Activated CD8-positive, alpha-beta memory T cell treated with anti-CD3 and anti-CD28 coated beads for 4 hours (primary cell): Measurements from ENCODE around the gene PLXNA2.
A peak's percentile ranks its signal among the peaks of the same experiment; 100 is the strongest.

Experiments
- DNase-seq, 2 donors: peaks; one replicate each; pipeline ENCODE4 v3.0.0-alpha.2; 2020; ENCODE audit warnings: low read depth in 2 of 2

Gene PLXNA2

DNA sequence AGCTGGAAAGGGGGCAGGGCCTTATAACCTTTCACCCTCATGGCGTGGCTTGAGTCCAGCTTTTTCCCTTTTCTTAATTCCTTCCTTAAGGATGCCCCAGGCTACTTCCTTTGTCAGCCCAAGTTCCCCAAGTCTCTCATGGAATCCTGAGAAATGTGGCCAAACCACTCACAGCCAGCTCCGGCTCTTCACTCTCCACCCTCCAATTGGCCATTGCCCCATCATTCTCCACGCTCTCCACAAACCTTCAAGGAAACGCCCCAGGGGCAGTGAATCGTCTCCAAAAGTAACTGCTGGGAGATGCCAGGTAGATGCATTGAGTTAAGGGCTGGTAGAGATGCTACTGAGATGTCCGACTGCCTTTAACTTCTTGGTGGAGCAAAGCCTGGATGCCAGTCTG lies 219.8 kb downstream of the PLXNA2 start:
- no peak for DNase-seq

DNA sequence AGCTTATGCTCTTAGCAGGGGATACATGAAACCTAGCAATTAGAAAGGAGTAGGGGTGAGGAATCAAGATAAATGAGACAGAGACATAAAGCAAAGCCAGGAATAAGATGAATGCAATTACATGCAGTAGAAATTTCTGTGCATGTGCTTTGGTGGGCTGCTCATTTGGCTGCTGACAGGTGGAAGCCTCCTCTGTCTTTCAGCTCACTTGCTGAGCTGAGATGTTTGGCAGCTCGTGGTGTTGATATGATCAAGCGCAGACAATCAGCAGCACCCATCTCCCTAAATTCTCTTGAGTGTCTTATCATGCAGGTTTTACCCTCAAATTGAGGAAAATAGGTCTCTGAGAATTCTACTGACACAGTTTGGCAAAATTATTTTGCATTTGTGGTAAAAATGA lies 224.9 kb downstream of the PLXNA2 start:
- no peak for DNase-seq

DNA sequence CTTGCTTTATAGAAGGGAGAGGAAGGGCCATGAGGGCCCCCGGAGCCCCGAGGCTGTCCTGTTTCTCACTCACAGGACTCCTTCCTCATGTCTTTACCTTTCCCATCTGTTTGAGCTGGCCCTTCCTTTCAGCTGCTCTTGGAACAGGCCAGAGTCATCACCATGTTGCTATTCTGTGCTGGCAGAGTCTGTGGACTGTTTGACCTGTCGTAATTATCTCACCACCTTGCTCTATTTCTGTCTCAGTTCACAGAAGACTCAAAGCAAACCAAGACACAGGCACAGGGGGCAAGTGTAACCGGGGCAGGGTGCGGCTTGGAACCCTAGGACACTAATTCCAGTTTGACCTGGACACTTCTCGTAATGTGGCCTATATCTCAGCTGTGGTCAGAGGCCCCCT lies 228.9 kb downstream of the PLXNA2 start:
- no peak for DNase-seq

DNA sequence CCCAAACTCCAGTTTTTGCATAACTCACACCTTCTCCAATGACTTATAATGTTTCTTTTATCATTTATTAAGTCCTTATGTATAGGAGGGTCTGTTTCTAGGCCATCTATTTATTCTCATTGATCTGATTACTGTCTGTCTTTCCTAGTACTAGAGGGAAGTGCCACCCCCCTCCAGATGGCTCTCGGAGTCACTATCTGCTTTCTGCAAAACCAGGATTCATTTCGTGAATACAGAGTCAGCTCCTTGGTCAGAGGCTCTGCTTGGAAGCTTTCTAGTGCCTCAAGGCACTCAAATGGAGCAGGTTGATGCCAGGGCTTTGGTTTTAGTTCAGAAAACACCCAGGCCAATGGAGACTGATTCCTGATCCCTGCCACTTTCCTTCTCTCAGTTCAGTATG lies 231.0 kb downstream of the PLXNA2 start:
- no peak for DNase-seq

DNA sequence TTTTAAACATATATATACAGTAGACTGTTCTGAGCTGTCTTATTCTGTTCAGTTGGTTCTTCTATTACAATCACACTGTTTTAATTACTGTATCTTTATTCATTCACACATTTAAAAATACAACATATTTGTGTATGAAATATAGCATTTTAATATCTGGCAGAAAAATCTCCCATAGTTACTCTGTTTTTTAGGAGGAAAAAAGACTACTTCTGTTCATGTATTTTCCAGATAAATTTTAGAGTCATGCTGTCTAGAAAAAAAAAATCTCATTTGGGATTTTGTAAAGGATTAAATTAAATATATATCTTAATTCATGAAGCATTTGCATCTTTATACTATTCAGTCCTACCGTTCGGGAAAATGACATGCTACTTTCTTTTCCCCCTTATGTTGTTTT lies 231.5 kb downstream of the PLXNA2 start:
- no peak for DNase-seq

DNA sequence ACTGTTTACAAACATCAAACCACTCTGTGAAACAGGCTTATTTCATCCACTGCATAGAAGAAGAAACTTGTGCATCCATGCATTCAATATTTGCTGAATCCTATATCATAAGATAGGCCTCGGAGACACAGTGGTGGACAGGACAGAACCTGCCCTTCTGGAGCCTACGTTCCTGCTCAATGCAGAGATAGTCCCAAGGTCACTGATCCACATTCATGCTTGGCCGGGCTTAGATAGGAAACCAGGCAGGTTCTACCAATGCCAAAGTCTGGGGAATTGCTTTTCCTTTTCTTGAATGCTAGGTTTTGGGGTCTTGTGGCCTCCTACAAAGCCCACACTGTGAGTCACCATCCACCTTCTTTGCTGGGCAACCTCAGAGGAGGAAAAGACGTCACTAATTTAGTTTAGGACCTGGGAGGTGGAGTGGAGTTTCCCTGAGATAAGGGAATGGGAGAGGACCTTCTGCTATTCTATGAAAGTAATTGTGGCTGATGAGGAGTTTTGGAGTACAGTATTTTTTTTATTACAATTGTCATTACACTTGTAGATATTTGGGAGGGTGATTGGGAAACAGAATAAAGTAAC lies 233.6 kb downstream of the PLXNA2 start:
- no peak for DNase-seq

DNA sequence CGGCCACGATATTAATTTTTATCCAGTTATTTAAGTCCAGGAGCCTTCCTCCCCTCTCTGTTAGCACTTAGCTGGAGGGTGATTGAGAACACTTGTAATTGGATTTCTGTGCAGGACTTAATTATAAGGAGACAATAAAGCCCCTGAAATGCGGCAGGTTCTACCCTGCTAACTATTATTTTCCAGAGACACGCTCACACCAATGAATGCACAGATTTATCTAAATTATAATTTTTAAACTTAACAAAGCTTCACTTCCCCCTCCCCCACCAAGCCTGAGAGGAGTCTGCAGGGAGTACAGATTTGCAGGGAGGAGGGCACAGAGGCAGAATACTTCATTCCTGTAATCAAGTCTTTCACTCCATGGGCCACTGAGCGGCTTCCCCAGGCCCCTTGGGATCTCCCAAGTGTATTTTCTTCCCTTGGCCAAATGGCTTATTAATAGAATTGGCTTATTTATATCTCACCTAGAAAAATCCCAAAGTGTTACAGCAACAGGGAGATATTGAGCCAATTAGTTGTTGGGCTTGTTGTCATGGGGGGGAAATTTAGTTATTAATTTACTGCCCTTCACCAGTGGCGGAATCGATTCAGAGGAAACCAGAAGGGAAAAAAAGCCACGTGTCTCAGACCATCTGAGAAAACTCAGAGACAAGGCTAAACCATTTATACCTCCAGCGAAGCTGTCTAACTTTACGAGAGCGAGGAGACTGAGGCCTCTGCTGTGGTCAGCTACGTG lies 234.3 kb downstream of the PLXNA2 start:
- no peak for DNase-seq

DNA sequence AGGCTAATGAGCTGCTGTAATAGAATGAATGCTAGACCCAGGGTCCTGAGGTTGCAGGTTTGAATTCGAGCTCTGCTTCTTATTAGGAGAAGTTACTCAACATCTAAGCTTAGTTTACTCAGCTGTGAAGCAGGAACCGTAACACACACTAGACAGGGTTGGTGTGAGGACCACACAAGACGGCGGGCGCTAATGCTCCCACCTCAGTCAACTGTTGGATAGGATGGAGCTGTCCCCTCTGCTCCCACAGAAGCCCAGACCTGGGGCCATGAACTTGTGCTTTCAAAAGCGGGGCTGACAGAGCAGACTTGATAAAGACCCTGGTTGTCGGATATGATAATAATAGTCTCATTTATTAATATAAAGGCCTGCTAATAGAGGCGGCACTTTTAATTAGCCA lies 234.9 kb downstream of the PLXNA2 start:
- no peak for DNase-seq

DNA sequence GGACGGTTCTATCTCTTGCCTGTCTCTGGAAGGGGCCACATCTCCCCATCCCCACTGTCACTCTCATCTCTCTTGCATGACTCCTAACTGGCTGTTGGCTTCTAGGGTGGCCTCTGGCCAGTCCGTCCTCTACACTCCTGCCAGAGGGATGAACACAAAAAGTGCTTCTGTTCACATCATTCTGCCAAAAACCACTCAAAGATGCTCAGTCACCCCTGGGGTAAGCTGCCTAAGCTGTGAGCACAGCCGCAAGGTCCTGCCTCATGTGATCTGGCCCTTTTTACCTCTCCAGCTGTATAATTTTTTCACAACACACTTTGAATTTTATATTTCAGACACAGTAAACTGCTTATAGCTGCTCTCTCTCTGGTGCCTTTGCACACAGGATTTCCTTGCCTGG lies 235.7 kb downstream of the PLXNA2 start:
- no peak for DNase-seq

DNA sequence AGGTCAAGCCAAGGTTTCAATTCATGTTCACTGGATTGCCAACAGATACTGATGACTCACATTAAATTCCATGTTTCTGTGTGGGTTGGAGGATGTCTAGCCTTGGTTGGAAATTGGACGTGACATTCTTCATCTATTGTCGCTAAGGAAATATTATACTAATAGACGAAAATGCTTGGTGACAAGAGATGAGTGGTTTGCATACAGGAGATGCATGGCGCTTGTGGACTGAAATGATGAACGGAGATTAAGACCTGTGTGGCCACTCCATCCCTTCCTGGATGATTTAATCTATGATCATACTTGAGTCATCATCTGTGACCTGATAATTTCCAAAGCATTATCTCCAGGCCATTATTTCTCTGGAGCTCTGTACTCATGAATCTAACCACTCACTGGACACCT lies 236.2 kb downstream of the PLXNA2 start:
- DNase-seq: no peak

DNA sequence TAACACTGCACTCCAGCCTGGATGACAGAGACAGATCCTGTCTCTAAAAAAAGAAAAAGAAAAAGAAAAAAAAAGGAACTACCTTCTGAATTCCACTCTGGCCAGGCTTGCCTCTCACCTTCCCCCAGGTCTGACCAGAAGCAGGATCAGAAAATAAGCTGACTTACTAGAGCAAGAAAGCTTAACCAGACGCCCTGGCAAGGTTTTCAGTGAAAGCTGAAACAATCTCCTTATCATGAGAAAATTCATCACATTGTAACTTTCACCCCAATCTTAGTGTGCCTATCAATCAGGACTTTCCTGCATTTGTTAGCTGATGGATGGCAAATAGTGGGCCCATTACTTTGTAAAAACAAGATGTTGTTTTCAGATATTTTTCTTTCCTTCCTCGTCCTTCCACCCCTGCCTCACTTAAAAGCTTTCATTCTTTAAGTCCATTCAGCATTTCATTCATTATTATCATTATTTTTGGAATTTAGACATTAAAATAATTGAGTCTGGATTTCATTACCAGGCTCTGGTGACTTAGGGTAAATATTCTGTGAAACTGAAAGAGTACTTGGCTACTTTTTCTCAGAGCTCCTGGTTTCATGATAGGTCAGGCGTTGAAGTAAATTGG lies 236.8 kb downstream of the PLXNA2 start:
- DNase-seq: no peak

DNA sequence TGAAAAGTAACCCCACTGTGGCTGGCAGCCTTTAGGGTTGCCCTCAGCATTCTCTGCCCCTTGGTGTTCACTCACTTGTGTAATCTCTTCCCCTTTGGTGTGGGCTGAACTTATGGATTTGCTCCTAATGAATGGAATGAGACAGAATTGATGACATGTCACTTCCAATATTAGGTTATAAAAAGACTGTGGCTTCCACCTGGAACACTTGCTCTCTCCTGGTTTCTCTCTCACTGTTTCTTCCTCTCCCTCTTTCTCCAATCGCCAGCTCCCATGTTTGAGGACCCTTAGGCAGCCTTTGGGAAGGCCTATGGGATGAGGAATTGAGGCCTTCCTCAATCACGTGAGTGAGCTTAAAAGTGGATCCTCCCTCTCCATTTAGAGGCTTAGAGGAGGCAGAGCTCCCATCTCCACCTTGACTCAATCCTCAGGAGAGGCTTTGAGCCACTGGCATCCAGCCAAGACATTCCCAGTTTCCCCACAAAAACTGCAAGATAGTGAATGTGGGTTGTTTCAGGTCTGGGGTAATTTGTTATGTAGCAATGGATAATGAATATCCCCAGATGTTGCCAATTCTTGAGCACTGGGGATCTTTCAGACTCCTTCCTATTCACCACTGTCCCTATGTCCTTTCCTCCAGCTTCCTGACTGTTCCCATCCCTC lies 237.8 kb downstream of the PLXNA2 start:
- no peak for DNase-seq

DNA sequence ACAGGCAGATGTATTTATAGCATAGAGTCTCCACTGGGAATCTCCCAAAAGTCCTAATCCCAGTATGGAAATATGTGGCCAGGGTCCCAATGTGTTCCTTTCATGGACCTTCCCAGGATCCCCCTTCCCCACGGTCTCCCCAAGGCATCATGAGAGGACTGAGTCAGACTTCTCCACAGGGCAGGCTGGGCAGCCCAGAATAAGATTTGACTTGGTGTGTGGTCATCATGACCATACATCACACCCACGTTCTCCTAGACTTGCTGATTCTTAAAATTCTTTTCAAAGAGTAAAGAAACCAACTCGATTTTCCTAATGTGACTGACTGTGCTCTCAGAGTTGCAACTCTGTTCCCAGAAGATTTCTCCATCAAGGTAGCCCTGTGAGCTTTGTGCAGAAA lies 239.3 kb downstream of the PLXNA2 start:
- no peak for DNase-seq

DNA sequence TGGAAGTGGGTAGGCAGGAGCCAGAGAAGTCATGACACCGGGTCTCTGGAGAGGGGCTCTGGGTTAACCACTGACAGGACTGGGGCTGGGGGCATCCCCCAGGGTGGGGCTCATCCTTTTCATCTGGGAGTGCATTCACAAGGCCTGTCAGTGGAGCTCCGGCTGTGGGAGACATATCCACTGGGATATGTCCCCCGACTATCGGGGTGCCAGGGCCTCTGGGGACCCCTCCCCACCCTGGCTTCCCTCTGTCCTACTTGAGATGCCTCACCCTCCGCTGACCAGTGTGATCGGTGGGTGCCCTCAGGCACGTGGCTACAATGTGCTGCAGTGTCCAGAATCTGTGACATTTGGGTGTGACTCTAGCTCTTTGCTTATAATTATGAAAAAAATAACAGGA lies 240.9 kb downstream of the PLXNA2 start:
- no peak for DNase-seq

DNA sequence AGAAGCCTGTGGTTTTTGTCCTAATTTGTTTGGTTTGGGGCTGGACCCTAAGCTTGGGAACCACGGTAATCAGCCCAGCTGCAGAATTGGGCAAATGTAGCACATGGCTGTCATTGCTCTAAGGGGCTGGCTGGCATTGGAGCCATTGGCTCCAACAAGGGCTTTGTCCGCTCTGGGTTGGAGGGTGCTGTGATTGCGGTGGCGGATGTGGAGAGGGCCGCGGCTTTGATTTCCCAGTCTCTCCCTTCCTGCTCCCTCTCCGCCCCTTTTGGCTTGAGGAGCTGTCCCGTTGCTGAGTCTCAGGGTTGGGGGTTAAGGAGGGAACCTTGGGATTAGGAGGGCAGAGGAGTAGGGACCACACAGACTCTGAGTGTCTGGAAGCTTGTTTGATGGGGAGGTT lies 241.5 kb downstream of the PLXNA2 start:
- no peak for DNase-seq

DNA sequence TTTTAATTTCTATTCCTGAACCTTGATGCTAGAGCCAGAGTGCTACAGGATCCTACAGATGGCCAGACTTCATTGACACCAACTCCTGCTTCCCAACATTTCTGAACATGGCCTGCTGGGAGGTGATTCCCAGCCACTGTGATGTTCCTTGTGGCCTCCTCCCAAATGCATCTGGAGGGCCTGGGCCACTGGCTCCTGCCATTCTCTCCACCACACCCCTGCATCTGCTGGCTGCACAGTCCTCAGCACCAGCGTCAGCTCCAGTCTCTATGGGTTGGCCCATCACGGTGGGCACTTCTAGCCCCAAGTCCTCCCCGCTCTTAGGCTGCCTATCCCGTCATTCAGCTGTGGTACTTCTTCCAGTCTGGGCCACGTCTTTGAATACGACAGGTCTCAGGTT lies 242.1 kb downstream of the PLXNA2 start:
- DNase-seq: no peak

DNA sequence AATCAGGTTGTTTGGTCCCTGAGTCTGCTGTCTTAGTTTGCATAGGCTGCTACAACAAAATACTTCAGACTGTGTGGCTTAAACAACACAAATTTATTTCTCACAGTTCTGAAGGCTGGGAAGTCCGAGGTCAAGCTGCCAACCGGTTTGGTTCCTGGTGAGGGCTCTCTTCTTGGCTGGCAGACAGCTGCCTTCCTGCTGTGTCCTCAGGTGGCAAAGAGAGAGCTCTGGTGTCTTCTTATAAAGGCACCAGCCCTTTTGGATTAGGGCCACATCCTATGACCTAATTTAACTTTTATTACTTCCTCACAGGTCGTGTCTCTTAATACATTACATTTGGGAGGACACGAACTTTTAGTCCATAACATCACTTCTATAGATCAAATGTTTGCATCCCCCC lies 243.7 kb downstream of the PLXNA2 start:
- DNase-seq: no peak

DNA sequence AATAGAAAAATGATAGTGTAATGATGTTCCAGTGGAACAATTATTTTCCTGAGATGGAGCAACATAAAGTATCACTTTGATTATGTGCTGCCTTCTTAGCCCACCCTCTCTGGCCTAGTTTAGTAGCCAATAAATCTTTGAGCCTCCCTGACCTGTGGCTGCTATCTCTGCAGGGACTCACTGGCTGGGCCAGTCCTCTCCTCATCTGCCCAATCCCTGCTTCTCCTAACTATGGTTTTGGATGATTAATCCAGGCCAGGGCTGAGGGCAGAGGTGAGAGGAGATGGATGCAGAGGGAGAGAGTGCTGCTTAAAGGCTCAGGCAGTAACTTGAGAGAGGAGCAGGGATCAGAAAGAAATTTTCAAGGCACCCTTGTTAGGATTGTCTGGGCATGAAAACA lies 244.2 kb downstream of the PLXNA2 start:
- DNase-seq: no peak

DNA sequence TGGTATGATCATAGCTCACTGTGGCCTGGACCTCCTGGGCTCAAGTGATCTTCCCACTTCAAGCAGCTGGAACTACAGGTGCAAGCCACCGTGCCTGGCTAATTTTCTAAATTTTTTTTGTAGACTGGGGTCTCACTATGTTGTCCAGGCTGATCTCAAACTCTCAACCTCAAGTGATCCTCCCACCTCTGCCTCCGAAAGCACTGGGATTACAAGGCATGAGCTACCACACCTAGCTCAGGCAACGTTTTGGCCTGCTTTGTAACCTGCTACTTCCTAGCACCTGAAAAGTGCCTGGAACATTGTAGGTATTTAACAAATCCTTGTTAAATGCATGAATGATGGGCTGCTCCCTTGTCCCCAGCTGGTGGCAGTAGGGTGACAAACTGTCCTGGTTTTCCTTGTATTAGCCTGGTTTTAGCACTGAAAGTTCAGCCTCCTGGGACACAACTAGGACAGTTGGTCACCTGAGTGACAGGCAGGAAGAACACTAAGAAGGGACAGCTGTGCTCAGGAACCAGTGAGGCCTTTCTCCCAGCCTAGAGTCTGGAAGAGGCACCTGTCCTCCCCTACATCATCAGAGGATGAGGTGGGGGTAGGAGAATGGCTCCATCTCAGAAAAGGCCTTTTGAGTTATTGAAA lies 244.8 kb downstream of the PLXNA2 start:
- no peak for DNase-seq

DNA sequence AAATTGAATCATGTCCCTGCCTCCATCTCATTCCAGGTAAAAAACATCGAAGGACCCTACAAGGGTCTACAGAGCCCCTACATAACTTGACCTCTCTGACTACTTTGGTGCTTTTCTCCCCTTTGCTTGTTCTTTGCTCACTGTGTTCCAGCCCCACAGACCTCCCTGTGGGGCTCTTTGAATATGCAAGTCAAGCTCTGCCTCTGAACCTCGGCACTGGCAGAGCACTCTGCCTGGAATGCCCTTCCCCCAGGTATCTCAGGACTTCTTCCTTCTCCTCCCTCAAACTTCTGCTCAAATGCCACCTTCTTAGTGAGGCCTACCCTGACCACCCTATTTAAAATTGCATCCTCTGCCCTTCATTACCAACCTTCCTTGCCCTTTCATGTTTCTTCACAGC lies 245.5 kb downstream of the PLXNA2 start:
- no peak for DNase-seq

DNA sequence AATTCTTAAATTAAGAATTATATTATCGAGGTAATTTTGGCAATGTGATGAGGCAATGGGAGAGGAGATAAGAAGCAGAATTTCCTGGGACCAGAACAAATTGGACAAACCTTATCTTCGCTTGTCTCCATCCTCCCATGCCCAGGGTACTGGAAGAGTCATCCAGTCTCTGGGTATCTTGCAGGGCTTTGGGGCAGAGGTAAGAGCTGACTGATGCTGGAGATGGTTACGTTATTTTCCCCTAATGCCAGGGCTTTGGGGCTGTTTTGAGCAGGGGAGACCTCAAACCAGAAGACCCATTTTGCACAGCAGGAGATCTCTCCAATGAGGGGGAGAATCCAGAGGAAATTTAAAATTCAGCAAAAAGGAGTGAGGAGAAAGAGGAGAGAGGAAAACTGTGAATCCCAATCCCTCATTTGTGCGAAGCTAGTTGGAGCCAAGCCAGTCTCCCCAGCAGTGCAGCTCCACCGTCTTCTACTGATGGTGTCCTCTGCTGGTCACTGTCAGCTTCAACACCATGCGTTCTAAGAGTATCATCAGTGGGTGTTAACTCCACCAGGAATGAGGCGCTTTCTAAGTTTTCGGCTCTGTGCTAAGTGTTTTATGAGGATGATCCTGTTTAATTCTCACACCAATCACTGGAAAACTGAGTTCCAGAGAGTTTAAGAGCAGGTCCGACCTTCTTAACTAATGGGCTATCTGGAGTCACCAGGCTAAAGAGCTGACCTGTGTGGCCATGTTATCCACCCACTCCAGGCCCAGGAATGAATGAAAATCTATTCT lies 246.5 kb downstream of the PLXNA2 start:
- DNase-seq: peak; percentile 12 to 14

DNA sequence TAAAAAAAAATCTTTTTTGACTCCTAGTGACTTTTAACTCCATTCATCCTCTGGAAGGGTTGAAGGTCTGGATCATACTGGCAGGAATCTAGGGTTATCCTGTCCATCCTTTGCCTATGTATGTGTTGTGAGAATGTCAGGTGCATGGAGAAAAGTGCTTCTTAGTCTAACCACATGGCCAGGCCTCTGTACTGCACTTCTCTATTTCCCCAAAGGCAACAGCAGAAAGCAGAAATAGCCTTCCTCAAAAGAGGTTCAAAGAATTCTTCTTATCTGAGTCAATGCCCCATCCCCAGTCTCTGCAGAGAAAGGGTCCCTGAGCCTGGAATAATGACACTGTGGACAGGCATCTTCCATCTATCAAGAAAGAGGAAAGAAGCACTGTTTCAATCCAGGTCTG lies 247.5 kb downstream of the PLXNA2 start:
- DNase-seq: no peak
